K562 (cell line): Measurements from ENCODE around the gene CCL27. TPM values are rescaled to one million over a fixed set of nuclear protein-coding genes. Genes with fewer than 3 reads are reported as not detected.
A peak's percentile ranks its signal among the peaks of the same experiment; 100 is the strongest.

Experiments used
- C11orf30 ChIP-seq: fragments of 450-650 bp; IDR thresholded peaks from 2 replicates; pipeline ENCODE4 v1.6.1; 2016; ENCODE audit warnings: low read depth, mild to moderate bottlenecking
- CBFA2T3 ChIP-seq: fragments of 450-650 bp; IDR thresholded peaks from 2 replicates; pipeline ENCODE4 v1.6.1; 2017
- CEBPB ChIP-seq: fragments of 450-650 bp; IDR thresholded peaks from 2 replicates; pipeline ENCODE4 v1.6.1; 2016; ENCODE audit warnings: missing genetic modification characterization, missing compliant biosample characterization
- CHD1 ChIP-seq: fragments of 200-600 bp; sonication (generic); IDR thresholded peaks from one replicate; pipeline ENCODE4 v1.6.1; 2012; ENCODE audit warnings: mild to moderate bottlenecking, moderate library complexity, low read length, inconsistent platforms
- DLX4 ChIP-seq: fragments of 250-450 bp; sonication (Bioruptor Pico); IDR thresholded peaks from 2 replicates; pipeline ENCODE4 v1.6.1; 2021; ENCODE audit warnings: mild to moderate bottlenecking
- EHMT2 ChIP-seq: fragments of 450-650 bp; IDR thresholded peaks from 2 replicates; pipeline ENCODE4 v1.6.1; 2018; ENCODE audit warnings: antibody characterized with exemption
- JUN ChIP-seq, 2 experiments: sonication (generic) in 1 of 2; formaldehyde crosslinking in 1 of 2; IDR thresholded peaks; 2 replicates each; pipeline versions ENCODE4 v1.6.1 to v1.8.0; 2012 to 2022; ENCODE audit warnings: borderline replicate concordance in 2 of 2, mild to moderate bottlenecking in 2 of 2, improper control_type of control experiment in 1 of 2, low read depth in 1 of 2, low read length in 1 of 2, missing genetic modification reagents in 1 of 2
- KAT2B ChIP-seq: IDR thresholded peaks from one replicate; pipeline ENCODE4 v1.6.1; 2012; ENCODE audit warnings: low read depth, mild to moderate bottlenecking, control low read depth, inconsistent platforms, low read length, moderate library complexity
- KDM2B ChIP-seq: fragments of 250-450 bp; sonication (Bioruptor Pico); IDR thresholded peaks from 2 replicates; pipeline ENCODE4 v1.8.0; 2021; ENCODE audit warnings: mild to moderate bottlenecking, moderate library complexity
- MEIS2 ChIP-seq: fragments of 450-650 bp; IDR thresholded peaks from 2 replicates; pipeline ENCODE4 v1.6.1; 2014; ENCODE audit warnings: mild to moderate bottlenecking; ENCODE audit not compliant: partially characterized antibody
- NRF1 ChIP-seq, 2 experiments: fragments of 450-650 bp; IDR thresholded peaks in 1 of 2; conservative IDR thresholded peaks in 1 of 2; 2 replicates each; pipeline ENCODE4 v1.6.1; 2014; ENCODE audit warnings: mild to moderate bottlenecking in 2 of 2
- PHB ChIP-seq: fragments of 250-450 bp; sonication (Bioruptor Pico); IDR thresholded peaks from 2 replicates; pipeline ENCODE4 v1.5.0; 2021
- PHF8 ChIP-seq: fragments of 200-600 bp; sonication (generic); IDR thresholded peaks from 2 replicates; pipeline ENCODE4 v1.6.1; 2012; ENCODE audit warnings: mixed run types, mild to moderate bottlenecking, inconsistent platforms, low read length, moderate library complexity, borderline replicate concordance
- POLR3A ChIP-seq: IDR thresholded peaks from 2 replicates; pipeline ENCODE4 v1.6.1; 2011; ENCODE audit warnings: borderline replicate concordance, mild to moderate bottlenecking, moderate library complexity; ENCODE audit not compliant: insufficient read length, insufficient read depth; ENCODE audit errors: extremely low read depth
- TEAD4 ChIP-seq, 2 experiments: sonication (generic) in 1 of 2; formaldehyde crosslinking in 1 of 2; IDR thresholded peaks; 2 replicates each; pipeline versions ENCODE4 v1.6.1 to v1.8.0; 2012 to 2022; ENCODE audit warnings: borderline replicate concordance in 1 of 2, inconsistent platforms in 1 of 2, low read length in 1 of 2, mild to moderate bottlenecking in 1 of 2, missing genetic modification reagents in 1 of 2
- ZNF212 ChIP-seq: fragments of 450-650 bp; formaldehyde crosslinking; IDR thresholded peaks from 2 replicates; pipeline ENCODE4 v1.4.0; 2020; ENCODE audit warnings: mild to moderate bottlenecking
- ZNF584 ChIP-seq: fragments of 200-800 bp; sonication (Bioruptor generic); IDR thresholded peaks from 2 replicates; pipeline ENCODE4 v1.6.1; 2016; ENCODE audit warnings: low read depth, mild to moderate bottlenecking, missing genetic modification characterization, missing compliant biosample characterization
- ZNF589 ChIP-seq: fragments of 200-800 bp; sonication (Bioruptor generic); IDR thresholded peaks from 2 replicates; pipeline ENCODE4 v1.6.1; 2016; ENCODE audit warnings: low read depth, missing genetic modification characterization, missing compliant biosample characterization
- polyA plus RNA-seq, 8 experiments: library from polyadenylated mRNA; depleted of rRNA in 4 of 8; stranded (reverse) in 5 of 8; unstranded in 3 of 8; fragments of >200 nt; fragmentation: Nextera tagmentation in 2 of 8; fragmentation: Illumina TruSeq in 1 of 8; extraction: Ambion mirVana in 2 of 8; extraction: Trizol in 1 of 8; gene quantifications; 2 replicates each; pipeline versions ENCODE4 v1.2.1 to v1.2.3, GENCODE V29; 2011 to 2014; ENCODE audit warnings: inconsistent platforms in 1 of 8, missing spikeins in 1 of 8
- total RNA-seq, 7 experiments: library from RNA; depleted of rRNA in 6 of 7; stranded (reverse); fragments of >200 nt in 6 of 7; fragmentation: Illumina TruSeq in 2 of 7; extraction: Trizol in 2 of 7; gene quantifications; 2 replicates each; pipeline versions ENCODE4 v1.2.1 to v1.2.3, GENCODE V29; 2011 to 2021; ENCODE audit warnings: low replicate concordance in 1 of 7
- TF ChIP-seq, protein P1 (sequence below): fragments of 150-350 bp; conservative IDR thresholded peaks from 2 replicates; pipeline ENCODE4 v1.6.1; 2014; ENCODE audit warnings: low read length
- TF ChIP-seq, protein P2 (sequence below), 2 experiments: IDR thresholded peaks; 2 replicates each; pipeline ENCODE4 v1.6.1; 2012; ENCODE audit warnings: improper control_type of control experiment in 2 of 2, low read depth in 2 of 2, low read length in 2 of 2, borderline replicate concordance in 1 of 2

Gene CCL27
- total and polyA plus RNA-seq, 9 of the 15 experiments (the other 6 are each of a cell fraction or from before 2014, with no cell fraction given), result 0.10 to 0.53 (median 0.27) TPM; not detected in 5

GRCh38 chr9:34701023-34701768, 38.7 kb upstream of the CCL27 start (continued):
- TF ChIP-seq, protein P1, sequence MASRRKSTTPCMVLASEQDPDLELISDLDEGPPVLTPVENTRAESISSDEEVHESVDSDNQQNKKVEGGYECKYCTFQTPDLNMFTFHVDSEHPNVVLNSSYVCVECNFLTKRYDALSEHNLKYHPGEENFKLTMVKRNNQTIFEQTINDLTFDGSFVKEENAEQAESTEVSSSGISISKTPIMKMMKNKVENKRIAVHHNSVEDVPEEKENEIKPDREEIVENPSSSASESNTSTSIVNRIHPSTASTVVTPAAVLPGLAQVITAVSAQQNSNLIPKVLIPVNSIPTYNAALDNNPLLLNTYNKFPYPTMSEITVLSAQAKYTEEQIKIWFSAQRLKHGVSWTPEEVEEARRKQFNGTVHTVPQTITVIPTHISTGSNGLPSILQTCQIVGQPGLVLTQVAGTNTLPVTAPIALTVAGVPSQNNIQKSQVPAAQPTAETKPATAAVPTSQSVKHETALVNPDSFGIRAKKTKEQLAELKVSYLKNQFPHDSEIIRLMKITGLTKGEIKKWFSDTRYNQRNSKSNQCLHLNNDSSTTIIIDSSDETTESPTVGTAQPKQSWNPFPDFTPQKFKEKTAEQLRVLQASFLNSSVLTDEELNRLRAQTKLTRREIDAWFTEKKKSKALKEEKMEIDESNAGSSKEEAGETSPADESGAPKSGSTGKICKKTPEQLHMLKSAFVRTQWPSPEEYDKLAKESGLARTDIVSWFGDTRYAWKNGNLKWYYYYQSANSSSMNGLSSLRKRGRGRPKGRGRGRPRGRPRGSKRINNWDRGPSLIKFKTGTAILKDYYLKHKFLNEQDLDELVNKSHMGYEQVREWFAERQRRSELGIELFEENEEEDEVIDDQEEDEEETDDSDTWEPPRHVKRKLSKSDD, result no peak
- TF ChIP-seq CBFA2T3 (no peak), CEBPB (no peak), KAT2B (no peak), PHB (CRISPR knock-in tag) (no peak), KDM2B (CRISPR knock-in tag) (no peak), MEIS2 (no peak), ZNF212 (CRISPR knock-in tag) (no peak), CHD1 (no peak), TEAD4 (IDR thresholded peaks at IDR 0.05; ENCODE audit: low read length) (no peak), TEAD4 (CRISPR knock-in tag; IDR thresholded peaks at IDR 0.05; ENCODE audit: borderline replicate concordance) (no peak), NRF1 (conservative IDR thresholded peaks at IDR 0.05 in 1 of 2, IDR thresholded peaks at IDR 0.05 in 1 of 2) (peak; percentile 32 to 49; a peak in 3 of 4 replicates), JUN (IDR thresholded peaks at IDR 0.05; ENCODE audit: borderline replicate concordance, low read depth, low read length) (no peak), JUN (CRISPR knock-in tag; IDR thresholded peaks at IDR 0.05; ENCODE audit: borderline replicate concordance) (no peak), ZNF584 (CRISPR knock-in tag) (no peak), C11orf30 (no peak), ZNF589 (CRISPR knock-in tag) (no peak), DLX4 (CRISPR knock-in tag) (no peak), PHF8 (no peak), POLR3A (no peak), EHMT2 (no peak)
- TF ChIP-seq, protein P2, sequence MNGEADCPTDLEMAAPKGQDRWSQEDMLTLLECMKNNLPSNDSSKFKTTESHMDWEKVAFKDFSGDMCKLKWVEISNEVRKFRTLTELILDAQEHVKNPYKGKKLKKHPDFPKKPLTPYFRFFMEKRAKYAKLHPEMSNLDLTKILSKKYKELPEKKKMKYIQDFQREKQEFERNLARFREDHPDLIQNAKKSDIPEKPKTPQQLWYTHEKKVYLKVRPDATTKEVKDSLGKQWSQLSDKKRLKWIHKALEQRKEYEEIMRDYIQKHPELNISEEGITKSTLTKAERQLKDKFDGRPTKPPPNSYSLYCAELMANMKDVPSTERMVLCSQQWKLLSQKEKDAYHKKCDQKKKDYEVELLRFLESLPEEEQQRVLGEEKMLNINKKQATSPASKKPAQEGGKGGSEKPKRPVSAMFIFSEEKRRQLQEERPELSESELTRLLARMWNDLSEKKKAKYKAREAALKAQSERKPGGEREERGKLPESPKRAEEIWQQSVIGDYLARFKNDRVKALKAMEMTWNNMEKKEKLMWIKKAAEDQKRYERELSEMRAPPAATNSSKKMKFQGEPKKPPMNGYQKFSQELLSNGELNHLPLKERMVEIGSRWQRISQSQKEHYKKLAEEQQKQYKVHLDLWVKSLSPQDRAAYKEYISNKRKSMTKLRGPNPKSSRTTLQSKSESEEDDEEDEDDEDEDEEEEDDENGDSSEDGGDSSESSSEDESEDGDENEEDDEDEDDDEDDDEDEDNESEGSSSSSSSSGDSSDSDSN (IDR thresholded peaks at IDR 0.05; ENCODE audit: borderline replicate concordance in 1 of 2, low read depth in 2 of 2, low read length in 2 of 2), result 0 out of 4 replicates have a peak, but pooled peaks of 1 of the 2 experiments have one; percentile 36
